Renal cortex interstitium (tissue), 11 donors: ENCODE results near the gene DOK3. TPM values are rescaled to one million over a fixed set of nuclear protein-coding genes. Genes with fewer than 3 reads are reported as not detected.
"Not testable (repeated sequence)": the region's sequence is repeated elsewhere in the genome, so short reads cannot be mapped to it uniquely, and the experiment has no call there.

ENCODE experiments used
- DNase-seq, 11 donors: peaks; one replicate each; pipeline ENCODE4 v3.0.0-alpha.2; 2013; ENCODE audit warnings: low read depth in 9 of 11, low spot score in 4 of 11; ENCODE audit errors: extremely low read depth in 1 of 11
- polyA plus RNA-seq, 3 donors: library from polyadenylated mRNA; unstranded; fragments of 120-200 nt; gene quantifications; one replicate each; pipeline ENCODE4 v1.2.1, GENCODE V29; 2013; ENCODE audit not compliant: insufficient read length in 3 of 3

The DOK3 gene
- polyA plus RNA-seq, 3 donors: 3.8 to 7.1 (median 5.8) TPM

DNA sequence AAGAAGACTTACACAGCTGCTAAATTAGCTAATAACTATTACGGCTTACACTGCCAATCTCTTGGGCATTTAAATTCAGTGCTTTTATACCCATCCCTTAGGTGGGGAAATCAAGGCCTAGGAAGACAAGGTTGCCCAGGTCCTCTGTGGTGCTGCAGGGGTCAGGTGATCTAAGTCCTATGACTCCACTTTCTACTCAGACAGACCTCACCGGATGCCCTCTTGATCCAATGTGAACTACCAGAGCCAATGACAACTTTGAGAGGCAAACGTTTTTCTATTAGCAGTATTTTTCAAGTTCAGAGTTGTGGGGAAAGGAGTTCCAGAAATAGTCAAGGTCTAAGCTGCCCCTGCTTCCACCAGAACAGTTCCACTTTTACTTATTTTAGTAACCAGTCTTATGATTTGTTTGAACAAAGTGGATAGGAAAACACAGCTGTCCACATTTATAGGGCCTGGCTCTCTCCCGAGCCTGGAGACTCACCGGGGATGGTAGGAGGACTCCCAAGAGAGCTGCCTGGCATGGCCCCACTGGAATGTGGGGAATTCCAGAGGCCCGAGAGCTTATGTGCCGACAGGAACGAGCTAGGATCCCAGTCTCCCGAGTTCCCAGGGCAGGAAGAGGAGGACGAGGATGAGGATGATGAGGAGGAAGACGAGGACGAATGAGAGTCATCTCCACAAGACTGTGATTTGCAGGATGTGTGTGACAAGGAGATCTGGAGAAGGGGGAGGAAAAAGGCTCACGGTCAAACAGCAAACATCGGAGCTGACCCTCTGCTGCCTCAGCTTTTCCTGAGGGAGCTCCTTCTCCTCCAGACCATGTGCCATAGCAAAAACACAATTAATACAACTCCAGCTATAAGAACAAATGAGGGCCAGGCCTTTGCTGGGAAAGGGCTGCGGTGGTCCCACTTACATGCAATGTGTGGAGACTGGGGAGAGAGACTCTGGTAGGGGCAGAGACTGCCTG is 28.0 kb upstream of the DOK3 start:
- no peak for DNase-seq

DNA sequence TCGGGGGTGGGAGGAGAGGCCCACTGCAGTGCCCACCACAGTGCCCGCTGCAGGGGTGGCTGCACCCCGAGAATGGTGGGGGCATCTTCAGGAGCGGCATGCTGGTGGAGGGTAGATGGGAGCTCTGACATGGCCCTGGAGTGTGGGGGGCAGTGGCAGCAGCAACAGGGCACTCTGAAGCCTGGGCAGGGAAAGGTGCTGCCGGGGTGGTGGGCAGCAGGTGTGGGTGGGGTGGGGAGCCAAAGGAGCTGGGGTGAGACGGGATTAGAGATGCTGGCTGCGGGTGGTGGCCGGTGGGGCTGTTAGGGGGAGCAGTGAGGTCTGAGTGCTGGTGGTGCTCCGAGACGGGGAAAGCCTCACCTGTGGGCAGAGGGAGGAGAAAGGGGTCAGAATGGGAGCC is 26.8 kb upstream of the DOK3 start:
- DNase-seq: no peak

DNA sequence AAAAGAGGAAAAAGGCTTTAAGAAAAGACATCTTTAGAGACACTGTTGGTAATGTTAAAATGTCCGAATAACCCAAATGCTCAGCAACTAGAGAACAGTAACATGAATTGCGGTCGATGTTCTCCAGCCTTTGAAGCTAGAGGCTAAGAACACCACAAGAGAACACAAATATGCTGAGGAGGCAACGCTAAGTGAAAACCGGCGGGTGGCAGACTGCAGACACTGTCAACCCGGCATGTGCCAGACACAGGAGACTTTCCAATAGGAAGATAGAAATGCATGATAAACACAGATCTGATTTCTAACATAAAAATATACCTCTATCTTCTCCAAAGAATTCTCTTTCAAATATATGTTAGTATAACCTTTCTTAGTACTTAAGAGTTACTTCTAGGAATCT is 25.5 kb upstream of the DOK3 start:
- DNase-seq: no peak

DNA sequence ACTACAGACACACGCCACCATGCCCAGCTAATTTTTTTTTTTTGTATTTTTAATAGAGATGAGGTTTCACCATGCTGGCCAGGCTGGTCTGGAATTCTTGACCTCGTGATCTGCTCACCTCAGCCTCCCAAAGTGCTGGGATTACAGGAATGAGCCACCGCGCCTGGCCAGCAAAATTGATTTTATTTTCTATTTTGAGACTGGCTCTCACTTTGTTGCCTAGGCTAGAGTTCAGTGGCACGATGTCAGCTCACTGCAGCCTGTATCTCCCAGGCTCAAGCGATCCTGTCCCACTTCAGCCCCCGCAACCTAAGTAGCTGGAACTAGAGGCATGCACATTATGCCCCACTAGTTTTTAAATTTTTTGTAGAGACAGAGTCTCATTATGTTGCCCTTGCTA is 24.8 kb upstream of the DOK3 start:
- DNase-seq: not testable (repeated sequence)

DNA sequence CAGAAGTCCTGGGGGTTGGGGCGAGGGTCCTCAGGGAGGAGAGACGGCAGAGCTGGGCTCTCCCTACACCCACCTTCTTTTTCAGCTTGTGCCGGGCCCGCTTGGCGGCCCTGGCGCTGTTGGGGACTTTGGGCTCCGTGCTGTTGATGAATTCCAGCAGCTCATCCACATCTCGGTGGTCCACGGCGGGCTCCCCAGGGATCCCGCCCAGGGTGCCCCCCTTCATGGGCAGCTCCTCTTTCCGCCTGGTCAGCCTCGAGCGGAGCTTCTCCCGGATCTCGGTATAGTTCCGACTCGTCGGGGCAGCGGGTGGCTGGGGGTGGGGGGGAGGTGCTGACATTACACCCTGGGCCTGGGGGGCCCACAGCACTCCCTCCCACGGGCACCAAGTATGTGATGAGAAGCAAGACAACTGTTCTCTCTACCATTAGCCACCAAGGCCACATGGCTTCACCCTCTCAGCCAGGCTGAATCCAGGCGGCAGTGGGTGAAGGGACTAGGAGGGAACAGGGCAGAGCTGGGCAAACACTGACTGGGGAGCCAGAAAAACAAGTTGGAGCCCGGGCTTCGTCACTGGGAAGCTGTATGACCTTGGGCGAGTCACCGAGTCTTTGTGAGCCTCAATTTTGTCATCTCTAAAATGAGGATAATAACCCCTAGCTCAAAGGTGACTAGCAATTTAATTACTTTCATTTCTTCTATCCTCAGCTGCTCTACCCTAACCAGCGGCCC is 21.7 kb upstream of the DOK3 start:
- no peak for DNase-seq

DNA sequence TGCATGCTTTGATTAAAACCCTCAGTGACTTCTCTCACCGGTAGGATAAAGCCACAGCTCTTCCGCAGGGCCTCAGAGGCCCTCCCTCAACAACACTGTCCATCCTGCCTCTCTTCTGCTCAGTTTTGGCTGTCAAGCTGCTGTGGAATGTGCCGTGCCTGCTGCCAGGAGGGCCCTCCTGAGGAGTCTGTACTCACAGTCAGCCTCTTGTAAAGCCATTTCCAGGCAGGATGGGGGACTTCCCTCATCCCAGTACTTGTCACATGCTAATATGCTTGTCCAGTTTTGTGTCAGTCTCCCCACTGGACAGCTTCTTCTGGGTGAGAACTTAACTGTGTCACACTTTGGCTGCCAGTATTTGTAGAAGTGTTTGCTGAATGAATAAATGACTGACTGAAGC is 21.0 kb upstream of the DOK3 start:
- no peak for DNase-seq

DNA sequence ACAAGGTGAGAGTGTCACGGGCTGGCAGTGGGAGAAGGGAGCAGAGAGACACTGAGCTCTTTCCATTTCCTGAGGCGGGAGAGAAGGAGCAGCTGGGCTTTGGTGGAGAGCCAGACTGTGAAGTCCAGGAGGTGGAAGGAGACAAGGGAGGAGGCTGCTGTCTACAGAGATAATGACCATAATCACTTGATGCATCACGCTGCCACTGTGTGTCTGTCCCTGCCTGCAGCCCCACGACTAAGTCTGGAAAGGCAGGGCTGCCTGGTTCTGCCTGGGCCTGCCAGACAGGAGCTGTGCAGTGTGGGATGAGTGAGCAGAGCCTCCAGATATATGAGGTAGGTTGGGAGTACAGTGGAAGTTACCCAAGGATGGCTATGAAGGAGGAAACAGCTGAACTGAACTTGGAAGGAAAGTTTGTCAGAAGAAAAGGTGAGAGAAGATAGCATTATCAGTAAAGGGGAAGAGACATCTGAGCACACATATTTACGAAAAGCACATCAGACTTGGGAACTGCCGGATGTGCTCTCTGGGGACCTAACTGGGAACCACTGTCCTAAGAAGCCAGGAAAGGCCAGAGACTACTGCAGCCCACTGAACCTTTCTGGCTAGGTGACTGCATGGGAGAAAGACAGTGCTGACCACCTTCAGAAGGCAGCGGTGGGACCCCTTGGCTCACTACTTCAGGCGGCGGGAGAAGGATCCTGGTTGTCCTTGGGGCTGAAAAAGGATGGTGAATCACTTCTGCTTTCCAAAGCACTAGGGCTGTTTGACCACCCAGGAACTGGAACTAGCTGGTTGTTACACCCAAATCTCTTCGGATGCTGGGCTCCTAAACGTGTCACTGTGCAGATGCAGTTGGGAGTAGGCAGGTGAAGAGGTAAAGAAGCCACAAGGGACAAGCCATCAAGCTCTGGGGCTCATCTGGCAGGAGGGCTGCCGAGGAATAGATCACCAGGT is 19.9 kb upstream of the DOK3 start:
- DNase-seq: no peak

DNA sequence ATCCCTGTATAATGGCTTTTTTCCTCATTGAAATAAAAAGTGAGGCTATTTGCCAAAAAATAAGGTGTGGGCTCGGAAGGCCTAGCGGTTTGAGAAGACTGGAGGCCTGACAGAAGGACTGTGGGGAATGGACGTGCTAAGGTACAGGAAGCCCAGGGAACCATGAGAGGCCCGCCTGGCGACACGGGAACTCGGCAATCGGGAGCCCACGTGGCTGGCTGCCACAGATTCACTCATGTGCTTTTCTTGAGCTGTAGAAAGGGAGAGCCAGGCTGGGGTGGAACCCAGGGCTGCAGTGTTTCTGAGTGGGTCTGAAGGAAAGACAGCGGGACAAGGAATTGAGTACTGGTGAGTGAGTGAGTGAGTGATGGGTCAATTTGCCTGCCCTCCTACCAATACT is 19.0 kb upstream of the DOK3 start:
- no peak for DNase-seq

DNA sequence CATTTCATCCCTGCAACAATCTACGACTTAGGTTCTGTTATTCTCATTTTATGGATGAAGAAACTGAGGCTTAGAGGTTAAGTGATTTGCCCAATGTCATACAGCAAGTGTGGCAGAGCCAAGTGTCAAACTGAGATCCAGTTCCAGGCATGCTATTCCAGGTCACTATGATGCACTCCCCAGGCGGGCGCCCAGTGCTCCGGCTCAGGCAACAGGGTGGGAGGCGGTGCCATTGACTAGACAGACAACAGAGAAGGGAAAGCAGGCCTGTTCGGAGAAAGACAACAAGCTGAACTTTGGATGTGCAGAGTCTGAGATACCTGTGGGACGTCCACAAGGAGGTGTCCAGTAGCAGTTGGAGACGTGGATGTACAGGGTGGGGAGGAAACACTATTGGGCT is 18.0 kb upstream of the DOK3 start:
- no peak for DNase-seq

DNA sequence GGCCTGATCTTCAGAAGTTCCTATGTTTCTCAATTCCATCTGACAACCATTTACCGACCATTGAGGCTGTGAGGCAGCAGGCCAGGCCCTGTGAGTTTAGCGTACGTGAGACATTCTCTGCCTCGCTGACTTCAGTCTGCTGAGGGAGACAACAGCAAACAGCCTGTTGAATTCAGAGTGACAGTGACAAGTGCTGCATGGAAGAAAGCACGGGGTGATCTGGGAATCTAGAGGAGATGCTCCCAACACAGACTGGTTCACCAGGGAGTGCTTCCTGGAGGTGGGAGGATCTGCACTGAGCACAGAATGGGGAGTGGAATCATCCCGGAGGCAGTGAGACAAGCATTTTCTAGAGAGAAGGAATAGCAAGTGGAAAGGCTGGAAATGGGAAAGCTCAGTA is 17.2 kb upstream of the DOK3 start:
- no peak for DNase-seq

DNA sequence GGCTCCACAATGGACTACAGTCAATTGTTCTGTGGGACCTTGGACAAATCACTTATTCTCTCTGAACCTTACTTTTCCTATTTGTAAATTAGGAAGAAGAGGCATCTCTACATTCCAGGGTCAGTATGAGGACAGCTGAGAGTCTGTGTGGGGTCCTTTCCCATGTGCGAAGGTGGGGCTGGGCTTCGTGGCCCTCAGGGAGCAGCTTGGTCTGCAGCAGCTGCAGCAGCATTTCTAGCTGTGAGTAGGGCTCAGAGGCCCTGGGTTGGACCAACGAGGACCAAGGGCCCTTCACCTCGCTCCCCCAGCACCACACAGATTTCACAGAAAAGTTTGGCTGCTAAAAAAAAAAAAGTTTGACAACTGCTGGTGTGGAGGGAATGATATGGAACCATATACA is 16.6 kb upstream of the DOK3 start:
- no peak for DNase-seq

DNA sequence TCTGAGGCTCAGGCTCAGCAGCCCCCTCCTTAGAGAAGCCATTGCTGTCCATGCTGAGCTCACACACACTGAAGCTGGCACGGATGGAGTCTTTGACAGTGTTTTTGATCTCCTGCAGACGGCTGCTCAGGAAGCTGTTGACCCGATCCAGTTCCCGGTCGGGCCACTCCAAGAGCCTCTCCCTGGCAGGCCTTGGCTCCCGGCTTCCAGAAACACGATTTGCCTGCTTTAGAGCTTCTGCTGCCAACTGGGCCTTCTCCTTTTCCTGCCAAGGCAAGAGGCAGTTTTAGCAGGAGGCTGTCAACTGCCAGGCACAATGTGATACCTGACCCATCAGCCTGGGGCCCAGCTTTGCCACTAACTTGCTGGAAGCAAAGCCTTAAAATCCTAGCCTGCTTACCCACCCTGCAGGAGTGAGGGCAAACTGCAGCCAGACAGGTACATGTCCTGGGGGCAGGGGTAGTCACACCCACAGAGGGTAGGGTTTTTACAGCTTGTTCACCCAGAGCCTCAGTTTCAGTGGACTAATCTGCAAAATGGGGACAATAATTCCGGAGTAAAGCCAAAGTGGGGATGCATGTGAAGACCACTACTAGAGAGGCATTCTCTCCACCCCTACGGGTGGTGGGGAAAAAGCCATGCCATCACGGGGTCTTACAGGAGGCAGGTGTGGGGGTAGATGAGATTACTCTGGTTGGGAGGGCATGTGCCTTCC is 15.5 kb upstream of the DOK3 start:
- DNase-seq: no peak

DNA sequence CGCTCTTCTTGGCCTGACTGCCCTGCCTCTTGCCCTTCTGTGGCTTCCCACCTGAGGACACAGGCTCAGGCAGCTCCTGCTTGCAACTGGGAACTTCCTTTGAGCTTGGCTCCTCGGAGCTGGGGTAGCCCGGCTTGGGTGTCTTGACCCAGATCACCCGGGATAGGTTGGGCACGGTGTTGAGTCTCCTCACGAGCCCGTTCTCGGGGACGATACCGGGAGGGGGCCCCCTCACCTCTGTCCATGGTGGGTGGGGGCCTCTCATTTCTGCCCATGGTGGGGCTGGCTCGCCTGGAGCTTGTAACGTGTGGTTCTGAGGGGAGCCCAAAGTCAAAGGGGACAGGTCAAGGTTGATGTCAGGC is 14.9 kb upstream of the DOK3 start:
- DNase-seq: no peak

DNA sequence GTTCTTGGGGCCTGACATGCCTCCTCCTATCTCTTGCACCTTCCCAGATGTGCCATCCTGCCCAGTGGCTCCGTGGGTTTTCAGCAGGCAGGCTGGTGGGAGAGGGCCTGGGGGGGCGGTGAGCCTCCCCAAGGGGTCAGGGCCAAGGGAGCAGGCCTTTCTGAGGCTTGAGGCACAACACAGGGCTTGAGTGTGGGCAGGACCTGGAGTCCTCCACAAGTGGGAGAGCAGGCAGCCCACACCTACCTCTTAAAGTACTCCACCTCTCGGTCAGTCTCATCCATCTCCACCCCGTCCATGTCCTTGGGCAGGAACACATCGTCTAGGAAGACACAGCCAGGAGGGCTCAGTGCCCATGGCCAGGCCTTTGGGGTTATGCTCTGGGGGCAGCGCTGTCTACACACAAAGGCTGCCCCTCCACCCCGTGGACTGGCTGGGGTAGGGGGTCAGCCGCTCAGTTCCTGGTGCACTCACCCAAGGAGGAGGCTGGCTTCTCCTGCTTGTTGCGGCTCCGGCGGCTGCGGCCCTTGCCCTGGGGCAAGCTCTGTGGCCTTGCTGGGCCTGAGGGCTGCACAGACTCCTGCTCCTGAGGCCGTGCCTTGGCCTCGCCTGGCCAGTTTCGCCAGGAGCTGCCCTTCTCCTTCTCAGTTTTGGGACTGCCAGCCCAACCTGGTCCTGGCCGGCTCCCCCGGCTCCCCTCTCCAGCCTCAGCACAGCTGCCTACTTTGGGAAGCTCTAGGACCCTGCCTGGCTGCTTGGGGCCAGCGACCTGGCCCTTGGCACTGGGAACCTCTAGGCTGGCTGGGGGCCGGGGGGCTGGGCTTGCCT is 14.3 kb upstream of the DOK3 start:
- no peak for DNase-seq

DNA sequence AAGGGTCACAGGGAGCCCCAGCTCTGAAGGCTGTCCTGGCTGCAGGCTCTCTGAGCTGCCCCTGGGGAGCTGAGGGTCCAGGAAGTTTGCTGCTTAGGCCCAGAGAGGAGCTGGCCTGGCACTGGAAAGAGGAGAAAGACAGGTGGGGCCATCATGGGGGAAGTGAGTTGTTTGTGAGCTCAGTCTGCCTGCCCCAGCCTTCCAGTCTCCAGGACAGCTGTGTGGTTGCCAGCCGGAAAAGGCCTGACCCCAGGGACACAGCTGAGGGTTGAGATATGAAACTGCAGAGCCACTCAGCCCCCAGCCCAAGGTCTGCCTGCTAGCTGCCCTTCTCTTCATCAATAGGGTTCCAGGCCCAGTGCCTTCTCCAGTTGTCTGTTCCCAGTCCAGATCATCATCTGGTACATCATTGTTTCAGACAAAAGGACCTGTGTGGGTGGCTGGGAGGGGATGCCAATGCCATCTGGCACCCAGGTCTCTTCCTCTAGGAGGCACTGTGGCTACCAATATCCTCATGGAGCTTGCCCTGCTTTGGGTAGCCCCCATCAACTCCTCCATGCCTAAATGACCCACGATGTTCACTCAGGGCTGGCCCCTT is 11.4 kb upstream of the DOK3 start:
- DNase-seq: no peak

DNA sequence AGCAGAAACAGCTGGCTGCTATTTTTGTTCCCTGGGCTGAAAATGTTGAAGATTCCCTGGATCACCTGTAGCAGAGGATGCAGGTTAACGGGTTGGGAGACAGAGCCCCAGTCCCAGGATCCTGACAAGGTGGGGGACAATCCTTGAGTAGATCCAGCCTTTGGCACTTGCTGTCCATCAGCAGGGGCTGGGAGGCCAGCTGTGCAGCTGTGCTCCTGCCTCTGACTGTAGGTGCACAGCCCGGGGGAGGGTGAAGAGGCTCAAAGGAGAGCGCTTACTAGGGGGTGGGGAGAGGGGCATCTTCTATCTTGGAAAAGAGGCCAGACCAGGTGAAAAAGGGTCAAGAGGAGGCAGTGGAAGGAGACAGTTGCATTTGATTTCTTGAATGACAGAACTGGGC is 10.6 kb upstream of the DOK3 start:
- DNase-seq: no peak

DNA sequence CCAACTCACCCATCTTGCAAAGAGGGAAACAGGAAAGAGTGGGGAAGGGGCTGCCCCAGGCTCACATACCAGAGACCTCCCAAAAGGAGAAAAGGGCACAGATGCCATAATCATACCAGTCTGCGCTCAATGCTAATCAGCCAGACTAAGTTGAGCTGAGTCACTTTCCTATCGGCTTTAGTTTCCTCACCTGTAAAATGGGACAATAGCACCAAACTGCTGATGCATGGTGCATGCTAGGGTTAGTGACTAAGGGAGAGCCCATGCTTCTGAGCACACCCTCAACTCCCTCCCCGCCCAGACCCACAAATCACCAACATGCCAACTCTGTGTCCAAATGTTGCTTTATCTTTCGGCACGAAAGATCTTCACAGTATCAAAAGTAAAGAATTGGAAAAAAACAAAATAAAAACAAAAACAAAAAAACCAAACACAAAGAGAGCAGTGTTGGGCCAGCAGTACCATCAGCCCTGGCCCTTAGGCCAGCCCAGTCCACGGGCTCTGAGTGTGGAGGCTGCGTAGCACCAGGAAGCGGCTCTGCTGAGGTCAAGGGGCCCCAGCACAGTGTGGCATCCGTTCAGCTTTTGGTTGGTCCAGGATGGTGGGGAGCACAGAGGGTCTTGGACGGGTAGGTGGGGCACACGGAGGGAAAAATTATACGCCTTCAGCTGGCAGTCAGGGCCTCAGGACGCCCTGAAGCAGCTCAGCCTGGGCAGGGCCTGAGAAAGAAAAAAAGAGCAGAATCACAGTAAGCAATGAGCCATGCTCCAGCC is 10.0 kb upstream of the DOK3 start:
- no peak for DNase-seq
